ENCODE results near the gene ADGRB2.

GRCh38 chr1:31705080-31705866, 58.9 kb downstream of the ADGRB2 start:
- no peak for TF ChIP-seq POLR2A (IDR thresholded peaks at IDR 0.05)
- peak in 3 of 4 donors; percentile 15 to 24 (median 17) for TF ChIP-seq CTCF (IDR thresholded peaks at IDR 0.05)
